Smooth muscle cell of the brain vasculature (primary cell): ENCODE results near the gene PRMT1.
A peak's percentile ranks its signal among the peaks of the same experiment; 100 is the strongest.
"Not testable (repeated sequence)": the region's sequence is repeated elsewhere in the genome, so short reads cannot be mapped to it uniquely, and the experiment has no call there.

Experiments used
- DNase-seq: peaks from one replicate; pipeline ENCODE4 v3.0.0-alpha.2; 2012; ENCODE audit warnings: low read depth, low spot score

Gene PRMT1

DNA sequence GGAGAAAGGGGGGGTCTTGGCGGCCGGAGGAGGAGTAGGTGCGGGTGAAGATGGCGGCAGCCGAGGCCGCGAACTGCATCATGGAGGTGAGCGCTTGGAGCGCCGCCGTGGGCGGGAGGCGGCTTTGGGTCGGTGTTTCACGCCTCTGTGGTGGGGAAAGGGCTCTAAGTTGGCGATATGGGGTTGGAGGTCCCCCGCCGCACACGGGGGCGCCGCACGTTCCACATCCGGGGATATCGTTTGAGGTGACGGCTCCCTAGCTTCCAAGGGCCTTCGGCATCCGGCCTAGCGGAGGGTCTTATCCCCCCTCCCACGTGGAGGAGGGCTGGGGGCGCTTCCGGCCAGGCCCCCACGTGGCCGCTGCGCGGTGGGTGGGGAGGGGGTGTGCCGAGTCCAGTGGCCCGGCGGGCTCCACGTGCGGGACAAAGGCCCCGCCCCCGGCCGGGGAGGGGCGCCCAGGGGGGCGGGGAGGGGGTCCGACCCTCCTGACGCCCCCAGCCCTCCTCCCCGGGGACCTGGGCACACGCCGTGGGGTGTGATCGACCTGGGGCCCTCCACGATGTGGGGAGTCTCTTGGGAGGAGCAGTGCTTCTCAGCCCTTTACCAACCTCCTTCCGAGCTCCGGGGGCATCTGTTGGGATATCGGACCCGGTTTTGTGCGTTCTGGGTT is at the start of gene PRMT1:
PRMT1 (plus strand) TSS at position 41 of the 670 bp plus-strand sequence; CDS start at position 51, 10 bp downstream.
- no peak for DNase-seq

GRCh38 chr19:49629659-49630058 is 47.4 kb upstream of the PRMT1 start:
- no peak for DNase-seq

GRCh38 chr19:49631014-49631588 is 46.0 kb upstream of the PRMT1 start:
- no peak for DNase-seq

DNA sequence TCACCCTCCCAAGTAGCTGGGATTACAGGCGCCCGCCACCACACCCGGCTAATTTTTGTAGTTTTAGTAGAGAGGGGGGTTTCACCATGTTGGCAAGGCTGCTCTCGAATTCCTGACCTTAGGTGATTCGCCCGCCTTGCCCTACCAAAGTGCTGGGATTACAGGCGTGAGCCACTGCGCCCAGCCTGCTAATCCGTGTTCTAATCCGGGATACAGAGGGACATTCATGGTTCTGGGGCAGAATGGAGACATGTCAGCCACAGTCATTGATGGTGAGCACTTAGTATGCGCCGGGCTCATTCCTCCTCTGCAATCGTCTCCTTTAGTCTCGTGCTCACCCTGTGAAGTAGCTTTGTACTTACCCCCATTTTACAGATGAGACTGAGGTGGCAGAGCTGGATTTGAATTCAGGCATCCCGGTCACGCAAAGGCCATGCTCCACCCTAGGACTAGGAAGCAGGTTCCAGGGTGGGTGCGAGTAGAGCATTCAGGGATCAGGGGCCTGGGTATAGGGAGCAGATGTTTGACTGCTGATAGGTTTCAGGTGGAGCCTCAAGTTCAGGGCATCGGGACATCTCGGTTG is 45.4 kb upstream of the PRMT1 start:
- DNase-seq: no peak

- DNase-seq: no peak
Observed at GRCh38 chr19:49632576-49632975, 44.5 kb upstream of the PRMT1 start.

- not testable (repeated sequence) for DNase-seq
Observed at GRCh38 chr19:49633273-49633672, 43.8 kb upstream of the PRMT1 start.

DNA sequence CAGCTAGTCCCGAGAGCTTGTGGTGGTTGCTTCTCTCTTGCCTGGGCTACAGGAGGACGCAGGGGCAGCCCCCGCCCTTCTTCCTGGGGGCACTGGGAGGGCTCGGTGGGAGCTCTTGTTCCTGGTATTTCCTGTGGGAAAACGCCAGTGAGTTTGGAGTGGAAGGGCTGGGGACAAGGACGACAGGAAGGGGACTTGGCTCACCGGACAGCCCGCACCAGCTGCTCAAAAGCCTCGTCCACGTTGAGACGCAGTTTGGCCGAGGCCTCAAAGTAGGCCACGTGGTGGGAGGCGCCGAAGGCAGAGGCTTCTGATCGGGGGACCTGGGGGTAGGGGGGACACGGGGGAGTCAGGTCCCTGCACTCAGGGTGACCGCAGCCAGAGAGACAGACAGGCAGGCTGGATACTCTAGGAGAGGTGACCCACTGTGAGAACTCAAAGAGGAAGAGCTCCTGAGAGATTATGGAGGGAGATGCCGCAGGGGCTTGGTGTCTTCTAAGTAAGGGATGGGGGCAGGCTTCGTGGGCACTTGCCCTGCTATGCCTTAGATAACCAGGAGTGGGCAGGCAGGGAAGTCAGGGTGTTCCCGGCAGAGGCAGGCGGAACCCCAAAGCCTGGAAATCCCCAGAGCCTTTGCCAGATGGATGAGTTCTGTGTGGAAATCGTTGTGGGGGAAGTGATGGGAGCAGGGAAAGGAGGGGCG is 41.4 kb upstream of the PRMT1 start:
- no peak for DNase-seq

DNA sequence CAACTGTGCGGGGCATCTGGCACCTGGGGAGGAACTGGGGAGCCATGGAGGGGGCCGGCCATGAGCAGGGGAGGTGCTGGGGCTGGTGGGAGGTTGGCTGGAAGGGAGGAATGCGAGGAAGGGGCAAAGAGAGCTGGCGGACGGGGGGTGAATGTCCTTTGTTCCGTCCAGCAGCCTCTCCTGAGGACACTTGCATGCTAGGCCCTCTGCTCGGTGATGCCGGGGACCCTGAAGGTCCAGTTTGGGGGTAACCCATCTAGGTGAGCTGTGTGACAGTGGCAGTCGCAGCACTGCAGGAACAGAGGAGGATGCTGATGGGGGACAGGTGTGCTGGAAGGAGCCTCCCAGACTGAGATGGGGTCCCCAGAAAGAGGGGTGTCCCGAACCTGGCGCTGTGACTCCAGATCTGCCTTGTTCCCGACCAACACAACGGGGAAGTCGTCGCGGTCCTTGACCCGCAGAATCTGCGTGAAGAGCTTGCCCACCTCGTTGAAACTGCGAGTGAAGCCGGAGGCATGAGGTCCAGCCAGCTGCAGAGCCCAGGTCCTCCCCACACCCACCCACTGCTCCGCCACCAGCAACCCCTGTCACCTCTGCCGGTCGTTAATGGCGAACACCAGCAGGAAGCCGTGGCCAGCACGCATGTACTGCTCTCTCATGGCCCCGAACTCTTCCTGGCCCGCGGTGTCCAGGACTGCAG is 40.7 kb upstream of the PRMT1 start:
- no peak for DNase-seq

GRCh38 chr19:49637821-49638738 is 39.0 kb upstream of the PRMT1 start:
- DNase-seq: no peak

GRCh38 chr19:49639401-49640112 is 37.5 kb upstream of the PRMT1 start:
- DNase-seq: no peak

- DNase-seq: peak; percentile 100
Observed at GRCh38 chr19:49640113-49640898, 36.8 kb upstream of the PRMT1 start, which contains the start of gene RRAS. Gene RRAS (minus strand): TSS chr19:49640143. CDS start chr19:49640098, 45 bp downstream.

DNA sequence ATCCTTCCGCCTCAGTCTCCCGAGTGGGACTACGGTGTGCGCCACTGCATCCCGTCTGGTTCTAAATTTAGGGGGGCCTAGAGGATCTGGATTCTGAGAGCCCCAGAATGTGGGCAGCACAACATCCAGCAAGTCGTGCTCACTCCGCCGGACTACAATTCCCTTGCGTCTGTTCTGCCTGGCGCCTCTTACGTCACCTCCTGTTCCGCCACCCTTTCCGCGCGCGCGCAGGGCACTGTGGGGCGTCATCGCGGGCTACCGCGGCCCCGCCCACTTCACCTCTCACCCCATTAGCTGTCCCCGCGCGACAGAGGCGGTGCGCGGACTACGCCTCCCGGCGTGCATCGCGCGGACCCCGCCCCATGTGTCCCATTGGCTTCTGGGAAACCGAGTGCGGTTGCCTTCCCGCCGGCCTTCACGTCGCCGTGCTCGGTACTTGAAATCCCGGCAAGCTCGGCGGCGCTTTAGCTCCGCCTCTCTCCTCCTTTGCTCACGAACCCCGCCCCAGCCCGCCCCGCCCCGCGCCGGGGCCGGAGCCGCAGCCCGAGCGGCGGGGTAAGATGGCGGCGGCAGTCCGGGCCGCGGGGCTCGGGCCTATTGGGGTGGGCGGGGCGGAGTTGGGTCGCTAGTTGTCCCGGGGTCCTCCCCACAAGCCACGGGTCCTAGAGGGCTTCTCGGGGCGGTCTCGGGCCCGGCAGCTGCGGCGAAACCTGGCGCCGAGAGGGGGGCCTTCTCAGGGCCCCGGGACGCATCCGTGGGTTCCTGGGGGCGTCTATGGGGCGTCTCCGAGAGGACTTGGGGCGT is 35.2 kb upstream of the PRMT1 start, which contains the start of gene SCAF1:
SCAF1 (plus strand) TSS at position 522 of the 804 bp plus-strand sequence. CDS start 2,818 bp downstream, outside the sequence.
- peak; percentile 100 for DNase-seq

DNA sequence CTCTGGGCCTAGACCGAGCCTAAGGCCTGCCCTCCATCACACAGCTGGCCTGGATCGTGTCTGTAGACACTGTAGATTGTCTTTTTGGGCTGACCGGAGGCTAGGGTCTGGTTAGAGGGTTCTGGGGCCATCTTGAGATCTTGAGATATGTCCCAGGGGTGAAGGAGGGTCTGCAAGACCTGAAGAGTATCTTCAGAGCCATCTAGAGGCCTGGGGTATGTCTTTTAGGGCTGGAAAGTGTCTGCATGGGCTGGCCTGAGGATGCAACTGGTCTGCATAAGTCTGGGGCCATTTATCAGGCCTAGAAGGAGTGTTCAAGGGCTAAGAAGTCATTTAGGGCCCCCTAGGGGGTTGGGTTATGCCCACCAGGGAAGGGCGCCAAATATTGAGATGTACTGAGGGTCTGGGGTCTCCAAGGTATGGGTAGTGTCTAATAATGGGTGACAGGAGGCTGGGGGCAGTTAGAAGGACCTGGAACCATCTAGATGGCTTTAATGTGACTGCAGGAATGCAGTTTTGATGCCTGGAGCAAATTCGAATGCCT is 34.5 kb upstream of the PRMT1 start:
- DNase-seq: no peak

DNA sequence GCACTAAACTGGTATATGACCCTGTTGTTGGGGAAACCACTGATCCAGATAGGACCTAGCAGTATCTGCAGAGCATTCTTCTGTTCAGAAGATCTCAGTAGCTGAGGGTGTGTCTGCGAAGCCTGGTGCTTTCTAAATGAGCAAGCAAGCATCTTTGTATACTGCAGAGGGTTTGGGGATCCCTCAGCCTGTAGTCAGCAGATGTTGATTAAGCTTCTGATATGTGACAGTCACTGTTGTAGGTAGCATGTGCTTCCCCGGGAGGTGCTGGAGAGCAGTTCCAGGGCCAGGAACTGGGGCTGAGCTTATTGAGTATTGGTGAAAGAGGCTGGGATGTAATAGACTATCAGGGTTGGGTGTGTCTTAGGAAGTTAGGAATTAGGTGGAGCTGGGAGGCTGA is 33.6 kb upstream of the PRMT1 start:
- no peak for DNase-seq

DNA sequence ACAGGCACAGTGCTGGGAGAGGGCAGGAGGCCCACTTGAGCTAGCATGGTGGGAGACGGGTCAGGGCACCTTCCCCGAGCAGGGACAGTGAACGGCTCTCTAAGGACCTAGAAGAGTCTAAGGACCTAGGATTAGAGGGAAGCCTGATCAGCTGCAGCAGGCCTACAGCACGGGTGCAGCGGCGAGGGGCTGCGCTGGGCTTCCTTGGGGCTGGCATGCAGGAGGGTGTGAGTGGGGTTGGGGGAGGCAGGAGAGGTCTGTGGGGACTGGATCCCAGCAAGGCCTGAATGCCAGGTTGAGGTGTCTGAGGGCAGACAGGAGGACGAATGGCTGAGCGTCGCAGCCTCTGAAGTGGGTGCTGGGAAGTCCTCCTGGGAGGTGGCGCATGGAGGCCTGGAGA is 31.5 kb upstream of the PRMT1 start:
- DNase-seq: no peak

DNA sequence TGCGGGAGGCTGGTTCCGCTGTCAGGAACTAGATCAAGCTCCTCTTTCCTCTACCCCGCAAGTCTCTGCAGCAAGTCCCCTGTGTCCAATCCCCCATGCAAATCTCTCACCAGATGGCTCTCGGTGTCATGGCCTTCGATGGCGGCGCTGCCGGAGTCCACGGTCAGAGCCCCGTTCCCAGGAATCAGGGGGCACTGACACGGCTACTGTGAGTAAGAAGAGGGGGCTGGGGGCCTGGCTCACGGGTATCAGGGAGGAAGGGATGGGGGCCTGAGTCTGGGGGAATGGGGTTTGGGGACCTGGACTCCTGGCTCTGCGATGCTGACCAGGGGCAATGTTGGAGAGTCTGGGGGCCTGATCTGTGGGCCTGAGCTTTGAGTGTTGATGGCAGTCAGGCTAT is 31.1 kb upstream of the PRMT1 start:
- DNase-seq: no peak

DNA sequence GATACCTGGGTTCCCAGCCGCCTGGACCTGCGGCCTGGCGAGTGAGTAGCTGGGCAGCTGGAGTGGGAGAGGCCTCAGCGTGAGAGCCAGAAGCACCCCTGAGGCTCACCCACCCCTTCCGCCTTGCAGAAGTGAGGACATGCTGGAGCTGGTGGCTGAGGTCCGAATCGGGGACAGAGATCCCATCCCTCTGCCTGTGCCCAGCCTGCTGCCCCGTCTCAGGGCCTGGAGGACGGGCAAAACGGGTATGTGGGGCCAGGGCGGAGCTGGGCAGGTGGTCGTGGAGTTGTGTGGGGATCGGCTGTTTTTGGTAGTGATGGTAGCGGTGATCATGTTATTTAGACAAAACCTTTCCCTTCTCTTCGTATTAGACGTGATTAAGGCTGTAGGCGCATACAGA is 30.5 kb upstream of the PRMT1 start:
- no peak for DNase-seq
